ENCODE measurements around the gene HNRNPUL2. TPM values are rescaled to one million over a fixed set of nuclear protein-coding genes. Genes with fewer than 3 reads are reported as not detected.

Gene HNRNPUL2
- total and polyA plus RNA-seq, 9 of the 15 experiments (the other 6 are each of a cell fraction or from before 2014, with no cell fraction given): 0.89 to 44.3 (median 15.2) TPM

- TF ChIP-seq NR4A1 (CRISPR knock-in tag; IDR thresholded peaks at IDR 0.05) (peak; percentile 84; the same call in 1 of the 2 replicates), NR4A1 (tag; IDR thresholded peaks at IDR 0.05) (peak; percentile 62; the same call in 1 of the 2 replicates), PCBP2 (IDR thresholded peaks at IDR 0.05; ENCODE audit: low read depth, low read length, poor library complexity, severe bottlenecking) (no peak), CCNT2 (IDR thresholded peaks at IDR 0.05; ENCODE audit: borderline replicate concordance, extremely low read depth, insufficient read length, low read depth, low read length) (peak; percentile 93), ETV1 (tag; conservative IDR thresholded peaks at IDR 0.05; ENCODE audit: low read depth) (peak; percentile 56), THAP12 (CRISPR knock-in tag; IDR thresholded peaks at IDR 0.05) (peak; percentile 61), ZNF77 (CRISPR knock-in tag; IDR thresholded peaks at IDR 0.05) (no peak), EP300 (IDR thresholded peaks at IDR 0.05; ENCODE audit: low read length) (peak; percentile 0; the same call in 1 of the 2 replicates), STAT6 (CRISPR knock-in tag; IDR thresholded peaks at IDR 0.05) (peak; percentile 82; the same call in 1 of the 2 replicates), CSDE1 (IDR thresholded peaks at IDR 0.05) (no peak), ESRRA (IDR thresholded peaks at IDR 0.05; ENCODE audit: borderline replicate concordance, low read depth) (peak; percentile 53; the same call in 1 of the 2 replicates), HOMEZ (CRISPR knock-in tag; IDR thresholded peaks at IDR 0.05) (0 out of 2 replicates have a peak, but pooled peaks have one; percentile 71), HEY1 (CRISPR knock-in tag; IDR thresholded peaks at IDR 0.05; ENCODE audit: borderline replicate concordance) (0 out of 2 replicates have a peak, but pooled peaks have one; percentile 22), ZNF551 (CRISPR knock-in tag; IDR thresholded peaks at IDR 0.05) (no peak), GATAD2B (IDR thresholded peaks at IDR 0.05; ENCODE audit: borderline replicate concordance) (peak; percentile 94), CREB3L1 (IDR thresholded peaks at IDR 0.05; ENCODE audit: borderline replicate concordance, low read depth) (peak; percentile 80), NONO (IDR thresholded peaks at IDR 0.05; ENCODE audit: low read depth in 2 of 2, low read length in 1 of 2) (peak in 1 of 2 experiments; percentile 57; a peak in 1 of 4 replicates), ZNF436 (CRISPR knock-in tag; IDR thresholded peaks at IDR 0.05) (peak; percentile 33; the same call in 1 of the 2 replicates)
Measured at GRCh38 chr11:62727165-62727871, at the start of gene HNRNPUL2 (continued).
